Activated T-cell treated with anti-CD3 and anti-CD28 coated beads for 4 hours (primary cell): ENCODE results near the gene C1orf94.

ENCODE experiments used
- DNase-seq: peaks from one replicate; pipeline ENCODE4 v3.0.0-alpha.2; 2020

The C1orf94 gene

DNA sequence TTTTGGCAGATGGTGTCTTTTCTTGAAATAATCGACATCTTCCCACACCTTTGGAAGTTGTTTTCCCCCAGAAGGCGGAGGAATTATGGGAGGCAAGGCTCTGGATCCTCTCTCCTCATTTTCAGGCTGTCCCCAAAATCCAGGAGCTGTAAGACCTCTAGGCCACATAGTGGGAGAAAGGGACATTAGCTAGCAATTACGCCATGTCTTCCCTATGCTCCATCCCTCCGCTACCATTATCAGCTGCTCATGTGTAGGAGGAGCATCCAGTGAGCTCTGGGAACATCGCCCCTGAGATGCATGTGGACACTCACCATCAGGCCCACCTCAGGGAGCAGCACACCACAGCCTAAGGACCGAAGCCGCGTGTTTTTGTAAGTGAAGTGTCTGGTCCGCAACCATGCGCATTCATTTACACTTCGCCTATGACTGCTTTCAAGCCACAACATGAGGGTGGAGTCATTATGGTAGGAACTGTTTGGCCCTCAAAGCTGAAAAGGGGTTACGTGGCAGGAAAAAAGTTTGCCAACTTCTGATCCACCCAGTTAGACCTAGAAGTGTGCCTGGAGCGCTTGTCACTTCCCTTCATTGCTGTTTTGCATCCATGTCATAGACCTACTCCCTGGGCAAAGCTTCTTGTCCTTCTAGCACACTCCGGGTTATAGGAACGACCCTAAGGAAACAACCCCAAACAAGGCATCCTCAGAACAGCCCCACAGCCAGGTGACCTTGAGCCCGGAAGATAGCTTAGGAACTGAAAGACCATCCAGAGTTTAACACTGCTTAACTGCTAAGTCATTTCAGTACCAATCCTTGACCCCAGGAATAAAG lies 85.5 kb downstream of the C1orf94 start:
- no peak for DNase-seq

- no peak for DNase-seq
Measured at GRCh38 chr1:34262921-34263320, 86.2 kb downstream of the C1orf94 start.

DNA sequence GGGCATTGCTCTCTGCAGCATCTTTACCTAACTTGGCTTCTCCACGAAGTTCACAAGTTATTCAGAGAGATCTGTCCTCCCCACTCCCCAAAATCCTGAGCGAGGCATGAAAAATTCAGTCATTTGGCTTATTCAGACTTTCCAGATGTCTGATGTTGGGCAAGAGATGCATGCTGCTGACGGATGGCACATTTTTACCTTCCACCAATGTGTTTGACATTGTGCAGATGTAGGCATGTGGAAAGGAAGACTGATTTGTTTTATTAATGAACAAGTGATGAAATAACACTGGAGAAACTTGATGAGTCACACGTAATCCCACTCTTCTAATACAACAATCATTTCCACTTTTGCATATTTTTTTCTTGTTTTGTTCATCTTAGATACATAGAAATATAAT lies 86.7 kb downstream of the C1orf94 start:
- no peak for DNase-seq

DNA sequence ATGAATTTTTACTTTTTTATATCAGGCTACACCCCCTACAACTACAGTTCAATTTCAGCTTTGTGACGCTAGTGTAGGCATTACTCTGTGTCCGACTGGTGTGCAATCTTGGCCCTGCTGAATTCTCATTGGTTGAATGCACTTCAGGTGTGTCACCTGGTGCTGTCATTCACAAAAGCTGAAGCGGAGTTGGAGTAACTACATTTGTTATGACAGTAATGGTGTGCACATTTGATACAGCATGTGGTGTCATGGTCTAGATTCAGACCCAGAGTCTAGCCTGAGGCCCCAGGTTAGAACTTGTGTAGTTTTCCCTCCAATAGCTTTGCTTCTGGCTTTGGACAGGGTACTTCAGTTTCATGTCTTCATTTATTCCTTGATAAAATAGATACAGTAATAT lies 88.7 kb downstream of the C1orf94 start:
- DNase-seq = no peak

- DNase-seq = no peak
Measured at GRCh38 chr1:34266127-34266951, 89.6 kb downstream of the C1orf94 start.

GRCh38 chr1:34267326-34267725 lies 90.6 kb downstream of the C1orf94 start:
- no peak for DNase-seq

- DNase-seq = no peak
Measured at GRCh38 chr1:34268311-34268954, 91.7 kb downstream of the C1orf94 start.
